Measurements from ENCODE around the gene STK31. TPM values are rescaled to one million over a fixed set of nuclear protein-coding genes. Genes with fewer than 3 reads are reported as not detected.
"Not testable (repeated sequence)": the region's sequence is repeated elsewhere in the genome, so short reads cannot be mapped to it uniquely, and the experiment has no call there.

STK31 gene, protein sequence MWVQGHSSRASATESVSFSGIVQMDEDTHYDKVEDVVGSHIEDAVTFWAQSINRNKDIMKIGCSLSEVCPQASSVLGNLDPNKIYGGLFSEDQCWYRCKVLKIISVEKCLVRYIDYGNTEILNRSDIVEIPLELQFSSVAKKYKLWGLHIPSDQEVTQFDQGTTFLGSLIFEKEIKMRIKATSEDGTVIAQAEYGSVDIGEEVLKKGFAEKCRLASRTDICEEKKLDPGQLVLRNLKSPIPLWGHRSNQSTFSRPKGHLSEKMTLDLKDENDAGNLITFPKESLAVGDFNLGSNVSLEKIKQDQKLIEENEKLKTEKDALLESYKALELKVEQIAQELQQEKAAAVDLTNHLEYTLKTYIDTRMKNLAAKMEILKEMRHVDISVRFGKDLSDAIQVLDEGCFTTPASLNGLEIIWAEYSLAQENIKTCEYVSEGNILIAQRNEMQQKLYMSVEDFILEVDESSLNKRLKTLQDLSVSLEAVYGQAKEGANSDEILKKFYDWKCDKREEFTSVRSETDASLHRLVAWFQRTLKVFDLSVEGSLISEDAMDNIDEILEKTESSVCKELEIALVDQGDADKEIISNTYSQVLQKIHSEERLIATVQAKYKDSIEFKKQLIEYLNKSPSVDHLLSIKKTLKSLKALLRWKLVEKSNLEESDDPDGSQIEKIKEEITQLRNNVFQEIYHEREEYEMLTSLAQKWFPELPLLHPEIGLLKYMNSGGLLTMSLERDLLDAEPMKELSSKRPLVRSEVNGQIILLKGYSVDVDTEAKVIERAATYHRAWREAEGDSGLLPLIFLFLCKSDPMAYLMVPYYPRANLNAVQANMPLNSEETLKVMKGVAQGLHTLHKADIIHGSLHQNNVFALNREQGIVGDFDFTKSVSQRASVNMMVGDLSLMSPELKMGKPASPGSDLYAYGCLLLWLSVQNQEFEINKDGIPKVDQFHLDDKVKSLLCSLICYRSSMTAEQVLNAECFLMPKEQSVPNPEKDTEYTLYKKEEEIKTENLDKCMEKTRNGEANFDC
- not detected in 2 replicates for total RNA-seq (2014; rRNA removed; shearing (Covaris generic))

DNA sequence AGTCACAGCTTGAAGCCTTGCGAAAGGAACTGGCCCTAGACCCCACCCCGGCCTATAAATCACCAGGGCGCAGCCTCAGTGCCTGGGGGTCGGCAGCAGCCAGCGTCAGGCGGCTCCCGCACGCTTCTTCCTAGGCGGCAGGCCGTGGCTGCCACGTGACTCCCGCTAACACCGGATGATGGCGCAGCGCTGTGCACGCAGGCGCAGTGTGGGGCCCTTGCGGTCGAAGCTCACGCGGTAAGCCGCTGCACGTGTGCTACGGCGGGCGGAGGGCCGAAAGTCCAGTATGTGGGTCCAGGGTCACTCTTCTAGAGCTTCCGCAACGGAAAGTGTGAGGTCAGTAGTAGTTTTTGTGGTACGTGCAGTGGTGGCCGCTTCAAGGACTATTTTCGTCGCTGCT lies at the start of gene STK31:
TSS of gene STK31 (plus strand) at position 220 of the 400 bp plus-strand sequence. CDS start at position 287, 67 bp downstream.
- DNase-seq (ENCODE audit: low read depth) = no peak

DNA sequence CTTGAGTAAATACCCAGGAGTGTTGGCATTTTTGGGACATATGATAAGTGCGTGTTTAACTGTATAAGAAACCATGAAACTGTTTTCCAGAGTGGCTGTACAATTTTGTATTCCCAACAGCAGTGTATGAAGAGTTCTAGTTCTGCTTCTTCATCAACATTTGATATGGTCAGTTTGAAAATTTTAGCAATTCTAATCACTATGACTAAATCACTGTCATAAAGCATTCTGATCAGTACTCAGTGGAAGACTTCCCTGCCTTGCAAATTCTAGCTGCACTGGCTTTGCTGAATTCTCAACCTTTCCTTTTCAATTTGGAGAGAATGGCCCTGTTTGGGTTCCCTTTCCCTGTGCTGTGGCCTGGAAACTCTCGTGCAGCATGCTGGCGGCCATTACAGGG lies 48.6 kb upstream of the STK31 start:
- no peak for DNase-seq (ENCODE audit: low read depth)

DNA sequence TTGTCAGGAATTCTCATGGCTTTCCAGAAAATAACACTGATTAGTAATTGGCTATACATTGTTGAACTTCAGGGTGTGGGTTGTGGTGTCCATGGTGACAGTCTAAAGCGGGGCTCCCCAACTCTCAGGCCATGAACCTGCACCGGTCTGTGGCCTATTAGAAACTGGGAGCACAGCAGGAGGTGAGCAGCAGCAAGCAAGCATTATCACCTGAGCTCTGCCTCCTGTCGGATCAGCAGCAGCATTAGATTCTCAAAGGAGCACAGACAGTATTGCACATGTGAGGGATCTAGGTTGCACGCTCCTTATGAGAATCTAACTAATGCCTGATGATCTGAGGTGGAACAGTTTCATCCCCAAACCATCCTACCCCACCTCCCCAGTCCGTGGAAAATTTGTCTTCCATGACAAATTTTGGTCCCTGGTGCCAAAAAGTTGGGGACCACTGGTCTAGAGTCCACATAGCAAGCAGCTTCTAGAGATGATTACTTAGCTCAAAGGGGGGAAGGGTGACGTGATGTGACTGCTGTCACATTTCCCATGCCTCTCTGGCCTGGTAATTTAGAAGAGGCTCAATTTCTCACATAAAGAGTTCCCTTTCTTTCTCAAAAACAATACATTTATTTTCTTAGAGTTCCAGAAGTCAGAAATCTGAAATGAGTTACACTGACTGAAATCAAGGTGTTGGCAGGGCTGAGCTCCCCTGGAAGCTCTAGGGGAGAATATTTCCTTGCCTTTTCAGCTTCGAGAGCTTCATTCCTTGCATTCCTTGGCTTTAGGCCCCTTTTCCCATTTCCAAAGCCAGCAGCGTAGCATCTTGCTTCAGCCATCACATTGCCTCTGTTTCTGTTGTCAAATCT lies 47.7 kb upstream of the STK31 start:
- no peak for DNase-seq (ENCODE audit: low read depth)

DNA sequence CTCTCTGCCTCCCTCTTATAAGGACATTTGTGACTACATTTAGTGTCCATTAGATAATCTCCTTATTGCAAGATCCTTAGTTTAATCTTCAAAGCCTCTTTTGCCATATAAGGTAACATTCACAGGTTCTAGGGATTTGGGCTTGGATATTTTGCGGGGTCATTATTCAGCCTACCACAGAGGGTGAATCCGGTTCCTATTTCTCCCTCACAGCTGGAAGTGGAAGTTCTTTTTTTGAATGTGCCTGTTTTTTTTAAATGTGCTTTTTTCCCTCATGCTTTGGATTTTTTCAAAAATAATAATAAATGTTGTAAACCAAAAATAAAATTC lies 47.1 kb upstream of the STK31 start:
- no peak for DNase-seq (ENCODE audit: low read depth)

- DNase-seq (ENCODE audit: low read depth) = no peak
Observed at GRCh38 chr7:23664122-23664521, 45.9 kb upstream of the STK31 start.

GRCh38 chr7:23672033-23672432 lies 38.0 kb upstream of the STK31 start:
- DNase-seq (ENCODE audit: low read depth) = peak; percentile 26

DNA sequence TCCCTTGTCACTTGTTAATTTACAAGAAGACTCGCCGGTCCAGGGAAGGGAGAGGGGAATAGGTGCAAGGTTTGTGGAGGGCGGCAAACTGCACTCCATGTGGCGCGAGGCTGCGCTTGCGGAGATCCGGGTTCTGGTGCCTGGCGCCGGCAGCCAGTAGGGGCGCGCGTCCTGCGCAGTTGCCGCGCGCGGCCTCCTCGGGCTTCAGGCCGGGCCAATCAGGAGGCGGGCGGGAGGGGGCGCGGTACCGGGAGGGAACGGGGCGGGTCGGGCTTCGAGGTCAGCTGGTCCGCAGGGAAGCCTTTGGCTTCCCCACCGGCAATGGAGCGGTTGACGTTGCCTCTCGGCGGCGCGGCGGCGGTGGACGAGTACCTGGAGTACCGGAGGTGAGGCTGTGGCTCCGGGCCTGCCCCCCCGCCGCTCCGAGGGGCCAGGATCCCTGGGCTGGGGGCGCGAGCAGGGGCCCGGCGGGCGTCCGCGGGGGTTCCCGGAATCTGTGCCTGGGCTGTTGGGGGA lies 30.1 kb upstream of the STK31 start, which contains the start of gene FAM221A:
TSS of gene FAM221A (plus strand) at position 302 of the 516 bp plus-strand sequence. CDS start at position 322, 20 bp downstream.
- DNase-seq (ENCODE audit: low read depth) = peak; percentile 78

GRCh38 chr7:23680414-23681405 lies 29.3 kb upstream of the STK31 start:
- peak; percentile 53 for DNase-seq (ENCODE audit: low read depth)

DNA sequence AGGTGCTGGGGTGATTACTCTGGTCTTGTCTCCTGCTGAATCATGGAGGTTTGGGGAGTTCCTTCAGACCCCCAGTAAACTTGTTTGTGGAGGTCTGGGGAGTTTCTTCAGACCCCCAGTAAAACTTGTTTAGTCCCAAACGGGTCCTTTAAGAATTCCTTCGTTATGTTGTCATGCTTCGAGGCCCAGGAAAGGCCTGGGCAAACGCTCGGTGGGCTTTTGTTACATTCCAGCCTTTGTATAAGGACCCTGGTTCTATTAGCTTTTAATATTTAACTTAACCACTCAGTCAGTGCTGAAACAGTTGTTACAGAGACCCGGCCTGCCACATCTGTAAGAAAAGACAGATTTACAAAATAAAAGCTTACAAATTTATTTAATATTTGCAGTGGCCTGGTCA lies 26.0 kb upstream of the STK31 start:
- not testable (repeated sequence) for DNase-seq (ENCODE audit: low read depth)

DNA sequence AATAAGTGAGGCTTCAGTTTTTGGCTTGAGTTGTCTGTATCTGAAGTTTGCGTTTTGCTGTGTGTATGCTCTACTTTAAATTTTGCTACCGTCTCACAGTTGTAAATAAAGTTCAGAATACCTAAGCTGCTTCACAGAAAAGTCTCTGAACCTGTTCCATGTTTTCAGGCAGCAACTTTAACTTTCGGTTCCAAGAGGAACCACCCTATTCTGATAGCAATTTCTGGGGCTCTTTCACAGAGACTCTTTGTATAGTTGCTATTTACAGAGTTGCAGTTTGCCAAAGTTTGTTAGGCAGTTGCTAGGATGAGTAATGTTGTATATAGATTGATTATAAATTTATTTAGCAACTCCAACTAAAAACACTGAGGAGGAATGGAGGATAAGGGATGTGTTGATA lies 24.3 kb upstream of the STK31 start:
- peak; percentile 11 for DNase-seq (ENCODE audit: low read depth)

- no peak for DNase-seq (ENCODE audit: low read depth)
Observed at GRCh38 chr7:23687011-23687410, 23.0 kb upstream of the STK31 start.

- no peak for DNase-seq (ENCODE audit: low read depth)
Observed at GRCh38 chr7:23689165-23689564, 20.9 kb upstream of the STK31 start.

GRCh38 chr7:23691320-23691719 lies 18.7 kb upstream of the STK31 start:
- DNase-seq (ENCODE audit: low read depth) = no peak

GRCh38 chr7:23693224-23693623 lies 16.8 kb upstream of the STK31 start:
- no peak for DNase-seq (ENCODE audit: low read depth)

DNA sequence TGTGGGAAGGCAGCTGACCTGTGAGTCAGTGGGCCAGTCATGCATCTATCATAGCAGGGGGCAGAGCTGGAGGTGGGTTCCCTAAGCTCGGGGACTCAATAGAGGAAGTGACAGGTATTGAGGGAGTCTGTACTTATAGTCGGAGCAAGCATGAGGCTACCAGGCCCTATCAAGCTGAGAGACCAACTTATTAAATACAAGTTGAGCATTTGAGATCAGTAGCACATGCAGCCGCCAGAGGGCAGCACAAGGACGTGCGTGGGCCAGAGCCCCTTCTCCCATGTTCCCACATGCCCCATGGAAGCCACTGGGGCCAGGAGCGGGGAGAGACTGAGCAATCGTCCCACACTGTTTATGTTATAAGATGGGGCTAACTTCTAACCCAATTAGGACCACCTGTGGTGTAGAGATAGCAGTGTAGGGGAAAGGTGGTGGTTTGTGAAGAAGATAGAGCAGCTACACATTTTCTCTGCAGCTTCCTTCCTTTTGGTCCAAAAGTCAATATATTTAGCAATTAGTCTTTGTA lies 13.0 kb upstream of the STK31 start:
- DNase-seq (ENCODE audit: low read depth) = peak; percentile 76

GRCh38 chr7:23698822-23699221 lies 11.2 kb upstream of the STK31 start:
- DNase-seq (ENCODE audit: low read depth) = no peak

DNA sequence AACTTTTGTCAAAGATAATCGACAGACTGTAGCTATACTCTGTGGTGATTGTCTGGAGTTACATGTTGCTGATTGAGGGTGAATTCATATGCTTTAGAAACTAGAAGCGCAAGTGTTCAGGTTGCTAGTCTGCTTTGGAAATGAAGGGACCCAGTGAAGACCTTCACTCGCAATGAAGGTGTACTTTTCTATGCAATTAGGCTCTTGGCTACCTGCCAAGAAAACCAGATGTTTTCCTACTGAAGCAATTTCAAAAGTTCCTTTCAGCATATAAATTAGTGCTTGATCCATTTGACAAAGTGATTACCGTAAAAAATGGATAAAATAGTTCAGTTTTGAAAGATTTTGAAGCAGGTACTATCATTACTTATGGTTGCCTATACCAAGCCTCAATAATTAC lies 10.0 kb upstream of the STK31 start:
- DNase-seq (ENCODE audit: low read depth) = no peak

DNA sequence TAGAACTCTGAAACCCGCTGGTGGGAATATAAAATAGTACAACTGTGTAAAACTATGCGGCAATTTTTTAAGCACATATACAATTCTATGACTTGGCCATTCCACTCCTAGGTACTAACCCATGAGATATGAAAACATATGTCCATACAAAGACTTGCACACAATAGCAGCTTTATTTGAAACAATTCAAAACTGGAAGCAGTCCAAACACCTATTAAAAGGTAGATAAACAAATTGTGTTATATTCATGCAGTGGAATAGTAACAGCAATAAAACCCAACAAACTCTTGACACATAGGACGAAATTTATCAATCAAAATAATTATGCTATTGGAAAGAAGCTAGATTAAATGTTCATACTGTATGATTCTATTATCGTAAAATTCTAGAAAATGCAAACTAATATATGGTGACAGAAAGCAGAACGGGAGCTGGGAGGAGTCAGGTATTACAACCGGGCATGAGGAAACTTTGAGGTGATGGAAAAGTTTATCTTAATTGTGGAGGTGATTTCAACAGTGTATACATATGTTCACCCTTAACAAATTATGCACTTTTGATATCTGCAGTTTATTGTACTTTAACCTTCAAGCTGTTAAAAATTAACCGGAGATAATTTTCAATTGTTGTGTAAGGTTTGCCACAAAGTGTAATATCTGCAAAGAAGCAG lies 803 bp upstream of the STK31 start:
- no peak for DNase-seq (ENCODE audit: low read depth)
